ENCODE data around the gene MEGF8.

The MEGF8 gene

DNA sequence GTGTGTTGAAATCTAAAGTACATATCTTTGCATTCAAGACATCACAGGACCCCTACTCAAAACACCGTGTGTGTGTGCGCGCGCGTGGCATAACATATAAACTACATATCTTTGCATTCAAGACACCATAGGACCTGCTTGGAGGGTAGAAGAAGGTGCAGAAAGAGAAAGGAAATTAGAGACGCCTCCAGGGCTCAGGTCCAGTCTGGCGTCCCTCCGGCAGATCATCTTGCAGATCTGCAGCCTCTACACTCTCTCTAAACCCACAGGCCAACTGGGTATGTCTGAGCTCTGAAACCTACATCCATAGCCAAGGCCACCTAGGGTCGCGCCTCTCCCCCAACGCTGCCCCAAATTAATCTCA is 22.4 kb upstream of the MEGF8 start:
- DNase-seq: no peak

DNA sequence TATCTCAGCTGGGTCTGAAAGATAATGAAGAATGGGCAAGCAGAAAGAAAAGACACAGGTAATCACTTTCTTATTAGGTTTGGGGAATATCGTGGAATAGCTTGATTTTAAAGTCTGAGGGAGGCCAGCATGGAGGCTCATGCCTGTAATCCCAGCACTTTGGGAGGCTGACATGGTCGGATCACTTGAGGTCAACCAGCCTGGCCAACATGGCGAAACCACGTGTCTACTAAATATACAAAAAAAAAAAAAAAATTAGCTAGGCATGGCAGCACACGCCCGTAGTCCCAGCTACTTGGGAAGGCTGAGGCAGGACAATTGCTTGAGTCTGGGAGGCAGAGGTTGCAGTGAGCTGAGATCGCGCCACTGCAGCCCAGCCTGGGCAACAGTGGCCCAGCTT is 21.6 kb upstream of the MEGF8 start:
- no peak for DNase-seq

GRCh38 chr19:42306646-42307045 is 18.8 kb upstream of the MEGF8 start:
- DNase-seq: no peak

DNA sequence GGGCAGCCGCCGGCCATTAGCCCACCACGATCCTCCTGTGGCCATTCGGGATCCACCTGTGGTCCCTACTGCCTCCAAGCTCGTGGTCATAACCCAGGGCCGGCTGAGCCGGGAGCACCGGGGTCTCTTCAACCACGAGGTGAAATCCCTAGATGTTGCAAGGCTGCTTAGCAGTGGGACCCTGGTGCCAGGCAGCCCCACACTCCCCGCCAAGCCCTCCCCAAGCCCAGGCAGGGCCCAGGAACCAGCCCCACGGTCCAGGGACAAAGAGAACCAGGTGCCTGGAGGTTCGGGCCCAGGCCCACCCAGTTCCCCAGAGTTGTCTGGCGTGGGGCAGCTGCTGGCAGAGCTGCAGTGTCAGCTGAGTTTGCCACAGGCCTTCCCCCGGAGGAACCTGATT is 15.7 kb upstream of the MEGF8 start:
- DNase-seq: no peak

GRCh38 chr19:42311657-42312056 is 13.8 kb upstream of the MEGF8 start:
- DNase-seq: peak in 1 of 58 donors; percentile 14

- DNase-seq: no peak
Measured at GRCh38 chr19:42312370-42312769, 13.1 kb upstream of the MEGF8 start.

DNA sequence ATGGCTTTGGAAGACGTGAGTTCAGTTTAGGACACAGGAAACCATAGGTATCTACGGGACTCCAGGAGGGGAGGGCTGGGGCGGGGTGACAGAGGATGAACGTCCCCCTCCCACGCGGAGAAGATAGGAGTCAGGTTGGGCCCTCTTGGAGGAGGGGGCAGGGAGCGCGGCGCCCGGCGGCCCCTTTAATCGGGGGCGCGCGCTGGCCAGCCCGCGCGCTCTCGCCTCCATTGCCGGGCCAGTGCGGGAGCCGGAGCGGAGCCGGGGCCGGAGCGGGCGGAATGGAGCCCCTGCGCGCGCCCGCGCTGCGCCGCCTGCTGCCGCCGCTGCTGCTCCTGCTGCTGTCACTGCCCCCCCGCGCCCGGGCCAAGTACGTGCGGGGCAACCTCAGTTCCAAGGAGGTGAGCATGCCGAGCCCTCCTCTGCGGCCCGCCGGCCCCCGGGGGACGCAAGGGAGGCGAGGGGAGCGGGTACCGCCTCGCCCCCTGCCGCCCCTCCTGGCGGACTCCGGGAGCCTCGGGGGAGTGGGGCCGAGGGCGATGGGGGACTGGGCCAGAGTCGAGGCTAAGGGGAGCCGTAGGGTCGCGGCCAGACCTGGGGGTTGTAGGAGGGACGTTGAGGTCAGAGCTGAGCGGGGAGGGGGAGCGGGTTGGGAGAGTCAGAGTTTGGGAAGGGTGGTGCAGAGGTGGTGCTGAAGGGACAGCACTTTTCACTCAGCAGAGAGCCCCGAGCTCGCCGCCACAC is 12.2 kb upstream of the MEGF8 start, which contains the start of gene TMEM145:
Gene TMEM145, plus strand, starts transcription at position 214 of the 744 bp plus-strand sequence. Its CDS starts 68 bp downstream, at position 282.
- peak in 43 of 58 donors; percentile 11 to 66 (median 32) for DNase-seq

- no peak for DNase-seq
Measured at GRCh38 chr19:42313840-42314755, 11.3 kb upstream of the MEGF8 start.

- no peak for DNase-seq
Measured at GRCh38 chr19:42315024-42315423, 10.4 kb upstream of the MEGF8 start.

DNA sequence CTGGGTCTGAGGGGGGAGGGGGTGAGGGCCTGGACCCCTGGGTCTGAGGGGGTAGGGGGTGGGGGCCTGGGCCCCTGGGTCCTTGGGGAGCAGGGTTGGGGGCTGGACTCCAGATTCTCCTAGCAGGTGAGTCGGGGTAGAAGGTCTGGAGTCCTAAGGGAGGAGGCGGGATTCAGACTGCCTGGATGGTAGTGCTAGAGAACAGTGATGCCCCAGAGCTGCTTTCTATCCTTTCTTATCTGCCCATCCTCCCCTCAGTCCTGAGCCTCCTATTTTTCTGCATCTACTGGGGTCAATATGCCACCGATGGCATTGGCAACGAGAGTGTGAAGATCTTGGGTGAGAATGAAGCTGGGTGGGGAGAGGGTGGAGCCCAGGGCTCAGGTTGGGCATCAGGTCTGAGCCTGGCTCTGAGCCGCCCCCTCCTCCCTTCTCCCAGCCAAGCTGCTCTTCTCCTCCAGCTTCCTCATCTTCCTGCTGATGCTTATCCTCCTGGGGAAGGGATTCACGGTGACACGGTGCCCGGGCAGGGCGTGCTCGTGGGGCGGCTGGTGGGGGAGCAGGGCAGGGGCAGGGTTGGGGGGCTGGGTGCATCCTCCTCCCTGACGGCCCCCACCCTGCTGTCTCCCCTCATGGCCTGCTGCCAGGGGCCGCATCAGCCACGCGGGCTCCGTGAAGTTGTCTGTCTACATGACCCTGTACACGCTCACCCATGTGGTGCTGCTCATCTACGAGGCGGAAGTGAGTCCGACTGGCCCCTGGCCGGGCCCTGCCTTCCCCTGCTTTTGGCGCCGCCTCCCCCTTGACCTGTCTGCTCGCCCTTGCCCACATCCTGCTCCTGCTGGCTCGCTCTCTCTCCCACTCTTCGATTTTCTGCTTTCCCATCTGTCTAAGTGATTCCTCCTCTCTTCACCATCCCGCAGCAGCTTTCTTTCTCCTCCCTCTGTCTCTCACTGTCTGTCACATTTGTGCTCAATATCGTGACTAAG is 8.9 kb upstream of the MEGF8 start:
- DNase-seq: peak in 4 of 58 donors; percentile 8 to 54 (median 15)

GRCh38 chr19:42317535-42317934 is 7.9 kb upstream of the MEGF8 start:
- no peak for DNase-seq

GRCh38 chr19:42322305-42322704 is 3.1 kb upstream of the MEGF8 start:
- no peak for DNase-seq

DNA sequence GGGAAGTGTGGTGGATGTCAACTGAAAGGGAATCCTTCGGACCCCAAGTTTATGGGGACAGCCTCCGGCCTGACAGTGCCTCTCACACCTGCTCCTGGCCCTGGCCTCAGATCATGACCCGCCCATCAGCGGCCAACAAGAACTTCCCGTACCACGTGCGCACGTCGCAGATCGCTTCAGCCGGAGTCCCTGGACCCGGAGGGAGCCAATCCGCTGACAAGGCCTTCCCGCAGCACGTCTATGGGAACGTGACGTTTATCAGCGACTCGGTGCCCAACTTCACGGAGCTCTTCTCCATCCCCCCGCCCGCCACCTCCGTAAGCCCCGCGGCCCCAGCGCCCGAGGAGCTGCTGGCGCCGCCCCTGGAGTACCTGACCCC is 2.0 kb upstream of the MEGF8 start:
- no peak for DNase-seq

DNA sequence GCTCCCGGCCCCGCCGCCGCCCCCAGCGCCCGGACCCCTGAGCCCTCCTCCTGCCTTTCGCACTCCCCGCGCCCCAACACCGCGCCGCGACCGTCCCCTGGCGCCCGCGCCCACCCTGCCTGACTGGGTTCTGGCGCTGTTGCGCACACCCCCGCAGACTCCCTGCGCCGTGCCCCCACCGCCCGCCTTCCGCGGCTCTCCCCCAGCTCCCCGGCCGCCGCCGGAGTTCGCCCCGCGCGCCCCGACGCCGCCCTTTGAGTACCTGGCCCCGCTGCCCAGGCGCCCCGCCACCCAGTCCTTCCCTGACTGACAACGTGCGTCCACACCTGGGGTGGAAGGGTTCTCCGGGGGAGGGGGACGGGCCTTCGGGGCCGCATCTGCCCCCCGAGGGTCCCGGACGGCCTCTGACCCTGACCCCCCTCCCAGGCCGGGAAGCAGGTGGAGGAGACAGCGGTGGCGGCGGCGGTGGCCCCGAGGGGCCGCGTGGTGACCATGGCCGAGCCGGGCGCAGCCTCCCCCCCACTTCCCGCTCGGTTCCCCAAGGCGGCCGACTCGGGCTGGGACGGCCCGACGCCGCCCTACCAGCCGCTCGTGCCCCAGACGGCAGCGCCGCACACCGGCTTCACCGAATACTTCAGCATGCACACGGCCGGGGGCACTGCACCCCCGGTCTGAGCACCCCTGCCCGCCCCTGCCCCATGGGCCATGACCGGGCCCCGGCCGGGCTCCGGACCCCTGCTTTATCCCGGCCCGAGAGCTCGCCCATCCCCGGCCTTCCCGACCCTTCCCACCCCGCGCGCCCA is 1.4 kb upstream of the MEGF8 start:
- DNase-seq: no peak

DNA sequence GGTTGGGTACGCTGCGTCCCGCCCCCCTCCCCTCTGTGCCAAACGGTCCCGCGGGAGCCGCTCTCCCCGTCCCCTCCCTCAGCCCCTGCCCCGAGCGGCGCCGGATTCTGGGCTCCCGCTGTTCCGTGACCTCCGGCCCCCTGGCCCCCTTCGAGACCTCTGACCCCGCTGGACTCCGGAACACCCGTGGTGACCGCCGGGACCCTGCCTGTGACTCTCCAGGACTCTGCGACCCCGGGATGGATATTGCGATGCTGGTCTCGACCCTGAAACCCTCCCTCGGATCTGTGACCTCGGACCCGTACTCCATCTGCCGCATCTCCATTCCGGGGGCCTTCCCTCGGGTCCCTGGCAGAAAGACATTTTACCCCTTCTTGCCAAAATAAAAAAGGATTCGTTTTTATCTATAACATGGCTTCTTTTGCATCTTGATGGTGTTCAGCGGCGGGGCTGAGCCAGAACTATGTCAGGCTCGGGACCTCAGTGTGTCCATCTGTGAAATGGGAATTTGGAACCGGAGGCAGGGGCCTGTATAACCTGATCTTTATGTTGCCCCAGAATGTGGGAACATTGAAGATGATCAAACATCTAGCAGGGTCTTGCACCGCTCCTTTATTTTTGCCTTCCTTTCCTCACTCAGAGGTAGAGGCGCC is 654 bp upstream of the MEGF8 start:
- DNase-seq: peak in 3 of 58 donors; percentile 27 to 31 (median 29)

DNA sequence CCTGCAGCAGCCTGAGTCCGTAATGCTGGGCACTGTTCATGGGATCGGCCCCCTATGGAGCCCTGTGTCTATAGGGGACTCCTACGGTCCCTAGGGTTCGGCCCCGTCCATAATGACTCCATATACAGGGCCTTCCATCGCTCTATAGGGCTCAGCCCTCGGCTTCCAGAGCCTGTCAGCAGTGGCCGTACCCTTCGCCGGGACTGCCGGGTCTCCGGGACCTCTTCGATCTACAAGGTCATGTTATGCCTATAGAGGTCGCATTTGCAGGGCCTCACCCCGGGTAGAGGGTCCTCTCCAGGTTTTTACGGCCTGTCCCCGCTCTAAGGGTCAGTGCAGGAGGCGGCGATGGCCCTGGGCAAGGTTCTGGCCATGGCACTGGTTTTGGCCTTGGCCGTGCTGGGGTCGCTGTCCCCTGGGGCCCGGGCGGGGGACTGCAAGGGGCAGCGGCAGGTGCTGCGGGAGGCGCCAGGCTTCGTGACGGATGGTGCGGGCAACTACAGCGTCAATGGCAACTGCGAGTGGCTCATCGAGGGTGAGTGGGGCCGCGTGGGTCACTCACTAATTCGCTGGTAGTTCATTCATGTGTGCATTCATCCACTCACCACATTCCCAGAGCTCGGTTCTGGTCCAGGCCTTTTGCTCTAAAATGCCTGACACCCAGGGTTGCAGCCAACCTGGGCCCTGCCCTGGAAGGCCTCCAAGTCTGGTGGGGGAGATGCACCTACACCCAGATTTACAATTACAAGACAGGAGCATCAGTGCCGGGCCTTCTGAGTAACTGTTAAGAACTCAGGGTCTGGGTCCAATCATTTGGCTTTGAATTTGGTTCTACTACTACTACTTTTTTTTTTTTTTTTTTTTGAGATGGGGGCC is 699 bp downstream of the MEGF8 start:
- peak in 6 of 58 donors; percentile 10 to 57 (median 36) for DNase-seq

GRCh38 chr19:42326969-42327368 is 1.5 kb downstream of the MEGF8 start:
- no peak for DNase-seq

GRCh38 chr19:42327381-42327780 is 1.9 kb downstream of the MEGF8 start:
- DNase-seq: no peak

- no peak for DNase-seq
Measured at GRCh38 chr19:42328106-42328505, 2.7 kb downstream of the MEGF8 start.

Data from anterior cingulate cortex (tissue), 58 donors.